ENCODE data around the gene DIO1.
A peak's percentile ranks its signal among the peaks of the same experiment; 100 is the strongest.
"Not testable (repeated sequence)": the region's sequence is repeated elsewhere in the genome, so short reads cannot be mapped to it uniquely, and the experiment has no call there.

Gene DIO1

GRCh38 chr1:53893999-53894636, at the start of gene DIO1:
Gene DIO1, plus strand, starts transcription at chr1:53894187. Its CDS starts 24 bp downstream, at chr1:53894211.
- DNase-seq (ENCODE audit: low read depth, low spot score): no peak

GRCh38 chr1:53847980-53848379, 46.0 kb upstream of the DIO1 start:
- DNase-seq (ENCODE audit: low read depth, low spot score): no peak

GRCh38 chr1:53850082-53850673, 43.8 kb upstream of the DIO1 start:
- no peak for DNase-seq (ENCODE audit: low read depth, low spot score)

- DNase-seq (ENCODE audit: low read depth, low spot score): no peak
These were observed 42.3 kb upstream of the DIO1 start for GRCh38 chr1:53851571-53852285.

- no peak for DNase-seq (ENCODE audit: low read depth, low spot score)
These were observed 33.0 kb upstream of the DIO1 start for GRCh38 chr1:53860967-53861411.

- no peak for DNase-seq (ENCODE audit: low read depth, low spot score)
These were observed 31.5 kb upstream of the DIO1 start for GRCh38 chr1:53862507-53862906.

- DNase-seq (ENCODE audit: low read depth, low spot score): no peak
These were observed 25.4 kb upstream of the DIO1 start for GRCh38 chr1:53868565-53868964.

GRCh38 chr1:53869454-53870117, 24.4 kb upstream of the DIO1 start:
- DNase-seq (ENCODE audit: low read depth, low spot score): no peak

- no peak for DNase-seq (ENCODE audit: low read depth, low spot score)
These were observed 22.8 kb upstream of the DIO1 start for GRCh38 chr1:53871221-53871620.

GRCh38 chr1:53871773-53872484, 22.1 kb upstream of the DIO1 start:
- DNase-seq (ENCODE audit: low read depth, low spot score): no peak

GRCh38 chr1:53875150-53875549, 18.8 kb upstream of the DIO1 start:
- DNase-seq (ENCODE audit: low read depth, low spot score): not testable (repeated sequence)

GRCh38 chr1:53878492-53879105, 15.4 kb upstream of the DIO1 start:
- DNase-seq (ENCODE audit: low read depth, low spot score): no peak

GRCh38 chr1:53881853-53882252, 12.1 kb upstream of the DIO1 start:
- not testable (repeated sequence) for DNase-seq (ENCODE audit: low read depth, low spot score)

GRCh38 chr1:53883600-53883999, 10.4 kb upstream of the DIO1 start:
- not testable (repeated sequence) for DNase-seq (ENCODE audit: low read depth, low spot score)

GRCh38 chr1:53888681-53889080, 5.3 kb upstream of the DIO1 start:
- DNase-seq (ENCODE audit: low read depth, low spot score): no peak

- DNase-seq (ENCODE audit: low read depth, low spot score): peak; percentile 74
These were observed 4.4 kb upstream of the DIO1 start, which contains the start of gene YIPF1 for GRCh38 chr1:53889304-53890298. Gene YIPF1, minus strand, starts transcription at chr1:53889797. Its CDS starts 860 bp downstream, at chr1:53888937.

GRCh38 chr1:53890522-53890941, 3.5 kb upstream of the DIO1 start:
- no peak for DNase-seq (ENCODE audit: low read depth, low spot score)

GRCh38 chr1:53891018-53891417, 3.0 kb upstream of the DIO1 start:
- no peak for DNase-seq (ENCODE audit: low read depth, low spot score)

GRCh38 chr1:53891678-53892077, 2.3 kb upstream of the DIO1 start:
- no peak for DNase-seq (ENCODE audit: low read depth, low spot score)

- DNase-seq (ENCODE audit: low read depth, low spot score): no peak
These were observed 1.1 kb upstream of the DIO1 start for GRCh38 chr1:53892911-53893310.

Data from smooth muscle cell of the brain vasculature (primary cell).